ENCODE measurements around the gene DNAAF3. TPM values are rescaled to one million over a fixed set of nuclear protein-coding genes. Genes with fewer than 3 reads are reported as not detected.

DNAAF3 gene
- total RNA-seq, 1 experiment from 2014 or later: 4.9 TPM

DNA sequence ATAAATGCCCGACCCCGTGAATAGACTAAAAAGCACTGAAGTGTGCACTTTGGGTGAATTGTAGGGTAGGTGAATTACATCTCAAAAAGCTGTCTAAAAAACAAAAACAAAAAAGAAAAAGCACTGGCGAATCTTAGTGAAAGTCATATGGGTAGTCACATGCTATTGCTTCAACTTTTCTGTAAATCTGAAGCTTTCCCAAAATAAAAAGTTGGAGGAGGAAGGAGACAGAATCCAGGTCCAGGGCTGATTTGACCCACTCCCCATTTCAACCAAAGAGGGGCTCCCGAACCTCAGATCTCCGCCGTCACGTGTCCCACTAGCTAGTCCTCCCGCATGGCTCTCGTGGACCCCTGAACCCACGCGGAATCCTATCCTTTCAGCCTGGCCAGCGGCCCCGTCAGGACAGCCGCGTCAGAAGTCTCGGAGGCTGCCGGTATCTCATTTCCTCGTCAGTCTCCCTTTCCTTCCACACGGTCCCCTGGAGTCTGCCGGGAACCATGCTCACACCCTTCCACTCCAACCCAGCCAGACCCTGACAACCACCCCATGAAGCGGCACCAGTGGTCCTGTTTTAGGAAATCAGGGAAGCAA lies 55.1 kb downstream of the DNAAF3 start:
- Mint-ChIP-seq H3K27ac (ENCODE audit: low read depth, unreplicated experiment) (no peak overlapping the region), H3K4me3 (ENCODE audit: unreplicated experiment) (no peak overlapping the region), H3K4me1 (ENCODE audit: insufficient read depth, unreplicated experiment) (peaks cover 17% of the 10 kb centered on the region), H3K36me3 (ENCODE audit: insufficient read depth, unreplicated experiment) (peaks cover 37% of the 10 kb centered on the region), H3K9me3 (ENCODE audit: unreplicated experiment) (no peaks in the 10 kb centered on the region), H3K27me3 (ENCODE audit: insufficient read depth, unreplicated experiment) (no peaks in the 10 kb centered on the region)
- DNase-seq (ENCODE audit: unreplicated experiment): no peak
- intact Hi-C loops (cut with micrococcal nuclease): no loop called here
- CTCF ChIA-PET: interaction anchor here (1.0 kb wide), 1 partner anchor 23 kb away, joined by 4 read pairs; no protein-coding TSS in a partner anchor
- POLR2A ChIA-PET: interaction anchor here (0.5 kb wide), 1 partner anchor 561 kb away, joined by 3 read pairs; no protein-coding TSS in a partner anchor
- TF ChIP-seq, protein P1, sequence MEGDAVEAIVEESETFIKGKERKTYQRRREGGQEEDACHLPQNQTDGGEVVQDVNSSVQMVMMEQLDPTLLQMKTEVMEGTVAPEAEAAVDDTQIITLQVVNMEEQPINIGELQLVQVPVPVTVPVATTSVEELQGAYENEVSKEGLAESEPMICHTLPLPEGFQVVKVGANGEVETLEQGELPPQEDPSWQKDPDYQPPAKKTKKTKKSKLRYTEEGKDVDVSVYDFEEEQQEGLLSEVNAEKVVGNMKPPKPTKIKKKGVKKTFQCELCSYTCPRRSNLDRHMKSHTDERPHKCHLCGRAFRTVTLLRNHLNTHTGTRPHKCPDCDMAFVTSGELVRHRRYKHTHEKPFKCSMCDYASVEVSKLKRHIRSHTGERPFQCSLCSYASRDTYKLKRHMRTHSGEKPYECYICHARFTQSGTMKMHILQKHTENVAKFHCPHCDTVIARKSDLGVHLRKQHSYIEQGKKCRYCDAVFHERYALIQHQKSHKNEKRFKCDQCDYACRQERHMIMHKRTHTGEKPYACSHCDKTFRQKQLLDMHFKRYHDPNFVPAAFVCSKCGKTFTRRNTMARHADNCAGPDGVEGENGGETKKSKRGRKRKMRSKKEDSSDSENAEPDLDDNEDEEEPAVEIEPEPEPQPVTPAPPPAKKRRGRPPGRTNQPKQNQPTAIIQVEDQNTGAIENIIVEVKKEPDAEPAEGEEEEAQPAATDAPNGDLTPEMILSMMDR (IDR thresholded peaks at IDR 0.05; ENCODE audit: unreplicated experiment): no peak
- BruUV-seq (replicated peaks): no TSS peak

DNA sequence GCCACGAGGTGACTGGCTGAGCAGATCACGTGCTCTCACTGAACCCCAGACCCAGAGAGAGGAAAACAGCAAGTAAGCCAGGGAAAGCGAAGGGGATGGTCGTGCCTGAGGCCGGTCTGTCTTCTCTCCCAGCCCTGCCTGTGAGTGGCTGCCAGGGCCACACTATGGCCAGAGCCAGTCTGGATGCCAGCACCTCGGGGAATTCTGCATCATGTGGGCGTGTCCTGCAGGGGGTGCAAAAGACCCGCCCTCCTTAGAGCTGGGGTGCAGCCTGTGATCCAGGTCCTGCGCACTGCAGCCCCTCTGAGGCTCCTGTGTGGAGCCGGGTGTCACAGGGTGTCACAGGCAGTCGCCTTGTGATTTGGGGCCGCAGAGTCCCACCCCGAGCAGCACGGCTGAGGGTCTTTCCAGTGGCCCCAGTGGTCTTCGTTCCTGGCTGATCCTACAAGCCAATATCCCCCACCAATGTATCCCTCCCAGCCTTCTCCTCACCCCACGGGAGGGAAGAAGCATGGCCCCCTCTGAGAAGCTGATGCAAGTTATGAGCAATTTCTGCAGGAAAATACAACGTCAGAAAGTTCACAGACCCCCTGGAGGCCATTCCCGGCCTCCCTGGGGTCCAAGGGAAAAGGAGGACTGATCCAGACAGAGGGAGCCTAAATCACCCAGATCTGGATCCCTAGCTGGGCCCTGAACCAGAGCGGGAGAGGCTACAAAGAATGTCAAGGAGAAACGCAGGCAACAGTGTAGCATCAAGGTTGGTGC lies 56.7 kb downstream of the DNAAF3 start:
- CTCF ChIA-PET: no interaction called here
- H3K27ac Mint-ChIP-seq (ENCODE audit: low read depth, unreplicated experiment): no peak overlapping the region
- H3K4me3 Mint-ChIP-seq (ENCODE audit: unreplicated experiment): no peak overlapping the region
- BruUV-seq (replicated peaks): no TSS peak
- intact Hi-C loops (cut with micrococcal nuclease): no loop called here
- peaks cover under 1% of the 10 kb centered on the region for H3K4me1 Mint-ChIP-seq (ENCODE audit: insufficient read depth, unreplicated experiment)
- TF ChIP-seq, protein P1 (IDR thresholded peaks at IDR 0.05; ENCODE audit: unreplicated experiment): no peak
- H3K36me3 Mint-ChIP-seq (ENCODE audit: insufficient read depth, unreplicated experiment): peaks cover 35% of the 10 kb centered on the region
- DNase-seq (ENCODE audit: unreplicated experiment): no peak
- H3K27me3 Mint-ChIP-seq (ENCODE audit: insufficient read depth, unreplicated experiment): no peaks in the 10 kb centered on the region
- no peaks in the 10 kb centered on the region for H3K9me3 Mint-ChIP-seq (ENCODE audit: unreplicated experiment)
- POLR2A ChIA-PET: no interaction called here

Small RNA genes within 50 kb of the gene (microRNA-seq; reads per million reads assigned to microRNA genes)
- not detected for gene MIR7975

Other genes starting within 250 kb of the DNAAF3 start
- not detected in 2 replicates for gene NLRP7, start 219.1 kb downstream of the DNAAF3 start, total RNA-seq (2022)
- not detected in 2 replicates for gene NLRP2, start 200.2 kb downstream of the DNAAF3 start, total RNA-seq (2022)
- 0.27 TPM in 1 of 2 replicates, not detected in the other for gene GP6, start 128.3 kb downstream of the DNAAF3 start, total RNA-seq (2022)
- gene RDH13, start 103.5 kb downstream of the DNAAF3 start, total RNA-seq (2022): 20.2 and 25.8 TPM in 2 replicates
- 9.9 and 17.9 TPM in 2 replicates for gene EPS8L1, start 90.7 kb downstream of the DNAAF3 start, total RNA-seq (2022)
- 76.4 and 88.6 TPM in 2 replicates for gene PPP1R12C, start 49.0 kb downstream of the DNAAF3 start, total RNA-seq (2022)
- gene TNNT1, start 17.4 kb downstream of the DNAAF3 start, total RNA-seq (2022): 32.3 and 46.8 TPM in 2 replicates
- 0.89 TPM in 1 of 2 replicates, not detected in the other for gene TNNI3, start 8.9 kb downstream of the DNAAF3 start, total RNA-seq (2022)
- gene SYT5, start 13.7 kb upstream of the DNAAF3 start, total RNA-seq (2022): not detected in 2 replicates
- gene PTPRH, start 42.9 kb upstream of the DNAAF3 start, total RNA-seq (2022): 0.56 and 2.3 TPM in 2 replicates
- gene TMEM86B, start 62.1 kb upstream of the DNAAF3 start, total RNA-seq (2022): 4.2 and 4.7 TPM in 2 replicates
- gene PPP6R1, start 92.4 kb upstream of the DNAAF3 start, total RNA-seq (2022): 70.6 and 78.9 TPM in 2 replicates
- 49.2 and 53.1 TPM in 2 replicates for gene HSPBP1, start 113.5 kb upstream of the DNAAF3 start, total RNA-seq (2022)
- 3.8 and 5.1 TPM in 2 replicates for gene BRSK1, start 117.4 kb upstream of the DNAAF3 start, total RNA-seq (2022)
- not detected in 2 replicates for gene TMEM150B, start 158.7 kb upstream of the DNAAF3 start, total RNA-seq (2022)
- 12.9 and 16.8 TPM in 2 replicates for gene KMT5C, start 173.3 kb upstream of the DNAAF3 start, total RNA-seq (2022)
- gene COX6B2, start 188.1 kb upstream of the DNAAF3 start, total RNA-seq (2022): 0.33 and 0.93 TPM in 2 replicates
- gene GARIN5B, start 196.6 kb upstream of the DNAAF3 start, total RNA-seq (2022): not detected in 2 replicates
- gene IL11, start 203.8 kb upstream of the DNAAF3 start, total RNA-seq (2022): 4.2 TPM in 2 replicates
- gene TMEM190, start 210.2 kb upstream of the DNAAF3 start, total RNA-seq (2022): 0.58 and 0.59 TPM in 2 replicates
- gene TMEM238, start 217.7 kb upstream of the DNAAF3 start, total RNA-seq (2022): 10.6 and 14.9 TPM in 2 replicates
- 2,816 and 2,868 TPM in 2 replicates for gene RPL28, start 219.3 kb upstream of the DNAAF3 start, total RNA-seq (2022)
- gene UBE2S, start 241.2 kb upstream of the DNAAF3 start, total RNA-seq (2022): 331 and 345 TPM in 2 replicates

Measured in MCF 10A (cell line).